Activated CD4-positive, alpha-beta T cell treated with anti-CD3 and anti-CD28 coated beads, Interleukin-2, amount 50 U/mL, for 16 hours (primary cell): Measurements from ENCODE around the gene DPT.
"Not testable (repeated sequence)": the region's sequence is repeated elsewhere in the genome, so short reads cannot be mapped to it uniquely, and the experiment has no call there.

Experiments
- DNase-seq: peaks from one replicate; pipeline ENCODE4 v3.0.0-alpha.2; 2020

Gene DPT

GRCh38 chr1:168728473-168729404, at the start of gene DPT:
Gene DPT, minus strand, starts transcription at chr1:168729206. Its CDS starts 32 bp downstream, at chr1:168729174.
- DNase-seq, result no peak

DNA sequence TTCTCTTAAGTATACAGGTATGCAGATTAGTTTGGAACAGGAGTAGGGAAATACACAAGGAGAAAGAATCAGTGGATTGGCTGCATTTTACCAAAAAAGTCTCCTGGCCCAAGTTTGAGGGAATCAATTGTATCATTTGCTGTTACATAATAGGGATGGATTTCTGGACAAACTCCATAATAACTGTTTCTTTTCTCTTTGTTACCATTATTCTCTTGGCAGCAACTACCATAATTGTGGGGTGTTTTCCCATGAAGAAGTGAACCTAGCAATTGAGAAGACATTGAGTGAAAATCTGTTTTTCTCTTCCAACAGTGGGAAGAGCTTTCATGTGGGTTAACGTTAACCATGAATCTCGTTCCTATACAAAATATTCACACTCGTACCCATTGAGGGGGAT, 46.4 kb upstream of the DPT start:
- DNase-seq, result no peak

- DNase-seq, result no peak
Measured at GRCh38 chr1:168774241-168774640, 45.2 kb upstream of the DPT start.

- no peak for DNase-seq
Measured at GRCh38 chr1:168772428-168773060, 43.5 kb upstream of the DPT start.

- no peak for DNase-seq
Measured at GRCh38 chr1:168771104-168771630, 42.2 kb upstream of the DPT start.

GRCh38 chr1:168769893-168770292, 40.9 kb upstream of the DPT start:
- DNase-seq, result not testable (repeated sequence)

DNA sequence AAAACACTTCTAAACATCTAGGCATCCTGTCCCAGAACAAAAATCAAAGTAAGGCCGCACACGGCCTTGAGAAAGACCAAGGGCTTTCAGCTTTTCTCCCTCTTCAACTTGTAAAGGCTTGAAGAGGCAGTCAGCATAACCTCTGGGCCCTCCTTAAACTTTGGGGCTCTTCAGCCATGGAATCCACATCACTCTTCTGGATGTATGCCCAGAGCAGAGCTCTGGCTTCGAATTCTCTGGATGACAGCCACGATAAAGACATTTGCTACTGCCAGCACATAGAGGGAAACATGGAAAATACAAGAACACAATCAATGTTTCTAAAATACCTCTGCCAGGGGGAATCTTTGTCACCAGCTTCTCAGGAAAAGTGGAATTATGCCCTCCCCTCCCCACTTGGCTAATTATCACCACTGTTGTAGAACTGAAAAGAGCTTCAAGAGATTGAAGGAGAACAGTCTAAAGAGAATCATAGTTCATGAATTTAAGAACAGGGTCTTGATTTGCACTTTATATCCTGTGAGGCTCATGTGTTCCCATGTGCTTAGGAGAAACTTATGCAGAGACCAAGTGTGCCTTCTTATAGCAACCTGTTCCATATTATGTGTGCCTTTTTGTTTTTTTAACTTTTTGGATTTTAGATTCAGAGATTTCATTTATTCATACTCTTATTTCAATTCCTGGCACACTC, 39.0 kb upstream of the DPT start:
- DNase-seq, result no peak

DNA sequence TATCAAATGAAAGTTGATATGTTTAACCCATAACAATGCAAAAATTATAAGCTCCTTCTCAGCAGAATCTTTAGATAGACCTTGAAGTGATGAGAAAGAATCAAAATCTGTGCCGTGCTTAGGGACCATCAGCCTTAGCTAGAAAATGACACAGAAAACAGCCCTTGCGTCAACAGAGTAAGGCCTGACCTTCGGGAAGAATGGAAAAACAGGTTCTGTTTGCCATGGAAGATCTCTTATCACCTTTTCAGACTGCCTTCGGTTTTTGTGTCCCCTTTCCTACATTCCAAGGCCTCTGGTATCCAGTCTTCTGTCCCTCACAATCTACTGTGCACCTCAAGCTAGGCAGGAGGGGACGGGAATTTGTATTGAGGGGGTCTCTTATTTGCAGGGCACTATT, 37.6 kb upstream of the DPT start:
- no peak for DNase-seq

DNA sequence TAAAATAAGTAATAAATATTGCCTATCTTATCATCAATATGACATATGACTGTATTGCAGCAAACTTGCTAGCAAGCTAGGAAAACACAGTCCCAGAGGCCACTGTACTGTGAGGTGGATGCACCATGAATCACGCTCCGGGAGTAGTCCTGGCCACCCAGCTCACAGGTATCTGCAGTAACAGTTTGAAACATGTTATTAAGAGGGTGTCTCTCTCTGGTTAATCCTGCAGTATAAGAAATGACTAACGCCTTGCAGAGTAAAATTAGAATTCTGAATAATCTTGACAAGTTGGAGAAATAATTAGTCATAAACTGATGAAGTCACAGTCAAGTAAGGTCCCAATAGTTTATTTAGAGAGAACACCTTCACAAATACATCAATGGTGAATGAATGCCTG, 34.0 kb upstream of the DPT start:
- DNase-seq, result no peak

GRCh38 chr1:168762473-168762872, 33.5 kb upstream of the DPT start:
- no peak for DNase-seq

DNA sequence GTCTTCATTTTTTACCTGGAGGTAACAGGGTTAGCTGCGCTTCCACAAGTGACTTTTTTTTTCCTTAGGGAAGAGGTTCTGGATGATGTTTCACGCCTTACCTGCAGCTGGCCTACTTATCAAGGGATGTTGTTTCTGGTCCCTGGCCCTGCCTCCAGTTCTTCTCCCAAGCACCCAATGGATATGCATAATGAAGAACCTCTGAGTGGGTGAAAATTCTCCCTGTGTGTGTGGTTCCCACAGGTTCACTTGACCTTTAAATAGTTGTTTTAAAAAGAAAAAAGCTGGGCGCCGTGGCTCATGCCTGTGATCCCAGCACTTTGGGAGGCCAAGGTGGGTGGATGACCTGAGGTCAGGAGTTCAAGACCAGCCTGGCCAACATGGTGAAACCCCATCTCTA, 31.8 kb upstream of the DPT start:
- DNase-seq, result no peak

DNA sequence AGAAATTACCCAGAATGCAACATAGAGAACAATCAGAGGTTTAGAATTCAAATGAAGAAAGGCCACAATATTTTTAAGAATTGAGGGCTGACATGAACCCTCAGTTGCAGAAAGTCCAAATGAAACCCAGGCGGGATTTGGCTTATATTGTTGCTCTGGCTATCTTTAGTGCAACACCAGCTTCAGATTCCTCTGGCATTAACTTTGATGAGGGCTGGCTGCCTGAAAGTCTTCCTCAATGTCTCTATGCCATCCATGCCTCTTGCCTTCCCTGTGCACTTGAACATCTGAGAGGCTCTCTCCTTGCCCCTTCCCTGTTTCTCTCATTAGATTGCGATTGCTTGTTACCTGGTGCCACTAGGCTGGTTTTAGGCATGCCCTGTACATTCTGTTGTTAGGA, 31.2 kb upstream of the DPT start:
- no peak for DNase-seq

DNA sequence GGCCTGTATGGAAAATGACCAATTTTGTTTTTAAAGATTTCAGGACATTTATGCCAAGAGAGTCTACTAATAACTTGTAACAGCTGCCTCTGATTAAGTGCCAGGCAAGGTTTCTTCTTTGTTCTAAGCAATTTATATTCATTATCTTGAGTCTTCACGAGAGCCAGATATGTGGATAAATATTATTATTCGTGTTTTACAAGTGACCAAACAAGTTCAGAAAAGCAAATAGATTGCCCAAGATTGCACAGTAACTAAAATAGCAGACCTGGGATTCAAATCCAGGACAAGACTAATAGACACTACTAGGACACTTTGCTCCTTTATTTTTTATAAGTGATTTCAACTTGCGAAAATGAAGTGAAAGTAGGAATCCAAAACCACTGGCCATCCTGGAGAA, 30.1 kb upstream of the DPT start:
- no peak for DNase-seq

DNA sequence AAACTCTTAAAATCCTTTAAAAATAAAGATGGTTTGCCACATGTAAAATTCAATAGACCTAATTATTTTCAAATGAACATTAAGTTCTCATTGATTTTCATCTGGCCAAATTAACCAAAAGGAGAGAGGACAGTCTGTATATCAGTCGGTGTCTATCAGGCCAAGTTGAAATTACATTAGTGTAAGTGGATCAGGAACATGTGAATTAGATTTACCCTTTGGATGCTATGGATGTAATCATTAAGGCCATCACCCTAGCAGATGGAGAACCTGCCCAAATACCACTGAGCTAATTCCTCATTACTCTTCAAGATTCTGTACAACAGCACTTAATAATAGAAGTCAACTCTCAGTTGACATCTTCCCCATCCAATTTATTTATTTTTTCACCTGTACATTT, 29.5 kb upstream of the DPT start:
- no peak for DNase-seq

DNA sequence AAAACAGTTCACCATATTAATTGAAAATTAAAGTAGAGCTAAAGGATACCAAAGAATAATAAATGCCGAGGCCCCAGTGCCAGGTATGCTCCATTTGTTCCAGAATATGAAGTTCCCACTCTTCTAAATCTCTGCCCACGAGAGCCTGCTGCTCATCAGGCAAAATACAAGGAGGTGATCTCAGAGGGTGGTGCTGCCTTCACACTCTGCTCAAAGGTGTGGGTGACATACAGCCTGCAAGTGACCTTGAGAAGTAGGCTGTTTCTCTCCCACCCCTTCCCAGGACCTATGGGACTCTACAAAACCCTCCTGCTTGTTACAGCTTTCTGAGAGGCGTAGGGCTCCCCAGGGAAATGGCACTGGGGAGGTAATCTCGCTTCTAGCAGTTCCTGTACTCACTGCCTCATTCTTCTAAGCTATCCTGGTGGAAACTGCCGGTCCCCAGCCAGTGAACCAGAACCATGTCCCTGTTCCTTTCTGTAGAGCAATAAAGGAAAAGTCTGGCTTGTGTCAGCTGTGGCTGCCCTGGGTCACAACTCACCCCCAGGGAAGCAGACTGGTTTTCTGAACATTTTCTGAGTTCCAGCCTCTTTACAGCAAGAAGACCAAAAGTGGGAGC, 26.9 kb upstream of the DPT start:
- DNase-seq, result no peak

GRCh38 chr1:168752171-168752832, 23.3 kb upstream of the DPT start:
- DNase-seq, result no peak

DNA sequence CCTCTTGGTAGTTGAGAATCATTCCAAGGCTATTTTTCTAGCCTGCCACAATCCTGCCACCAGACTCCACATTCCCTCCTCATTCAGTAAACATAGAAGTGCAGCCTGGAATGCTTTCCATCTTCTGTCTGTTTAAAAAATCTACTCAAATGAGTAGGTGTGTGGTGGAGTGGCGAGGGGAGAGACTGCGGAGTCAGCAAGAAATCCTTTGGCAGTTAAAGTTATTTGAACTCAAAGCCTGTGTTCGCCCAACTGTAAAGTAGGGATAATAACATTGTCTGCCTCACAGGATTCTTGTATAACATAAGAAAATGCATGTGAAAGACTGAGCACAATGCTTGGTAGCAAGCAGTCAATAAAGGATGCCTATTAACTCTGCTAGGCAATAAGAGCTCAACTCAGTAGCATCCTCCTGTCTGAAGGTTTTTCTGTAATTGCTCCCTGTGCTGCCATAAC, 22.2 kb upstream of the DPT start:
- no peak for DNase-seq

DNA sequence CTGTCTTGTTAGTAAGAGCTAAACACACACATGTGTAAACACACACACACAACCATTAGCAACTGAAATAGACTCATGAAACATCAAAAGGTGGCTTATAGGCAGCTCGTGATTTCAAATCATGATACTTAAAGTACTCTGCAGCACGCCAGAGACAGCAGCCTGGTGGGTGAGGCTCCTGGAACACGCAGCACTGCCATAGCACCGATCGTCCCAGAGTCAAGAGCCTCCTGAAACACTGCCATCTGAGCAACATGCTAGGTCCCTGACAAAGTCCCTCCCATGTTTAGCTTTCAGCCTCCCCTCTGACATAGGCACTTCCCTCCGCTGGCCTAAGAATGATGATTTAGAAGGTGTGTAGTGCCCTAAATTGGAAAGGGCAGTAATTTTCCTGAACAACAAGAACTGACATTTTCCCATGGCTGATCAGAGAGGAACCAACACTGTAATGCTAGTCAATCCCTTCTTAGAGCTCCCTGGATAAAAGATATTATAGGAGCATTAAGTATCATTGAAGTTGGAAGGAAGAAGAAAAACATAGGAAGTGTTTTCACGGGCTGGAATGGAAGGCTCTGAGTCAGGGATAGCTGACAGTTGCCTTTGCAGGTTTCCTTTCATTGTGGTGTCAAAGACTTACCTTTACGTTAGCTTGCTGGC, 14.1 kb upstream of the DPT start:
- no peak for DNase-seq

GRCh38 chr1:168742386-168742785, 13.4 kb upstream of the DPT start:
- no peak for DNase-seq

DNA sequence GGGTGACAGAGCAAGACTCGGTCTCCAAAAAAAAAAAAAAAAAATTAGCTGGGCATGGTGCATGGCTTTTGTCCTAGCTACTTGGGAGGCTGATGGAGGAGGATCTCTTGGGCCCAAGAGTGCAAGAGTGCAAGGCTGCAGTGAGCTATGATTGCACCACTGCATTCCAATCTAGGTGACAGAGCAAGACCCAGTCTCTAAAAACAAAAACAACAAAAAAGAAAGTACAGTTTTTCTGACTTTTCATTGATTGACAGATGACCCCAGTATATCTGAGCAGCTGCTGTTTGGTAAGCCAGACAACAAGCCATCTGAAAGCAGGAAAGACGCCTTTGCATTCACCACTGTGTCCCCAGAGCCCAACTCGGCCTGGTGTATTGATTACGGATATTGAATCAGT, 10.9 kb upstream of the DPT start:
- no peak for DNase-seq

GRCh38 chr1:168736520-168736919, 7.5 kb upstream of the DPT start:
- DNase-seq, result no peak

- no peak for DNase-seq
Measured at GRCh38 chr1:168735974-168736373, 7.0 kb upstream of the DPT start.
